Ovary (tissue), 9 donors: ENCODE data around the gene QARS1. TPM values are rescaled to one million over a fixed set of nuclear protein-coding genes. Genes with fewer than 3 reads are reported as not detected.
A peak's percentile ranks its signal among the peaks of the same experiment; 100 is the strongest.

Experiments used
- DNase-seq, 5 donors: peaks; one replicate each; pipeline ENCODE4 v3.0.0-alpha.2; 2019 to 2020
- H3K27ac ChIP-seq, 2 donors: fragments of 200-600 bp; one replicate each; pipeline versions ENCODE4 v1.5.1 to v1.8.0; 2019 to 2022
- H3K27me3 ChIP-seq: fragments of 200-600 bp; one replicate; pipeline ENCODE4 v1.8.0; 2022
- H3K36me3 ChIP-seq: fragments of 200-600 bp; sonication (generic); one replicate; pipeline ENCODE4 v1.5.1; 2019
- H3K4me1 ChIP-seq: one replicate; pipeline ENCODE4 v1.8.1; 2013; ENCODE audit warnings: mild to moderate bottlenecking, moderate library complexity; ENCODE audit not compliant: insufficient read depth
- H3K4me3 ChIP-seq: fragments of 200-600 bp; sonication (generic); one replicate; pipeline ENCODE4 v1.5.1; 2017
- H3K9me3 ChIP-seq, 2 donors: fragments of 200-600 bp in 1 of 2; sonication (generic) in 1 of 2; one replicate each; pipeline versions ENCODE4 v1.5.1 to v1.8.1; 2013 to 2019; ENCODE audit warnings: mild to moderate bottlenecking in 1 of 2, moderate library complexity in 1 of 2
- CTCF ChIP-seq, 3 donors: fragments of 450-650 bp in 2 of 3; fragments of 200-600 bp in 1 of 3; IDR thresholded peaks; one replicate each; pipeline versions ENCODE4 v1.5.1 to v1.8.0; 2016 to 2022; ENCODE audit warnings: antibody characterized with exemption in 3 of 3, mild to moderate bottlenecking in 1 of 3
- EP300 ChIP-seq: sonication (generic); formaldehyde crosslinking; IDR thresholded peaks from one replicate; pipeline ENCODE4 v1.6.1; 2017; ENCODE audit warnings: antibody characterized with exemption
- POLR2A ChIP-seq: fragments of 450-650 bp; IDR thresholded peaks from one replicate; pipeline ENCODE4 v1.6.1; 2017; ENCODE audit warnings: antibody characterized with exemption, mild to moderate bottlenecking, moderate library complexity
- WGBS, 3 donors: extraction: QIAGEN DNeasy Blood & Tissue Kit in 1 of 3; methylation state at CpG; one replicate each; pipeline versions ENCODE4 v1.1.5 to v1.1.7; 2013 to 2017; 5-methylcytosine and 5-hydroxymethylcytosine counted together
- intact Hi-C, 4 donors: fragments of 100-400 bp; cut with DNase I; formaldehyde crosslinking; loops; one replicate each; pipeline versions ENCODE4 v1.11.0 to v1.15.1; 2022 to 2023
- polyA plus RNA-seq, 2 donors: library from polyadenylated mRNA; stranded (reverse); fragments of 200-250 nt in 1 of 2; fragments of 350-450 nt in 1 of 2; fragmentation: Illumina TruSeq in 1 of 2; extraction: RNeasy Lipid Tissue Mini Kit (QIAGEN cat#74804) in 1 of 2; gene quantifications; one replicate each; pipeline ENCODE4 v1.2.3, GENCODE V29; 2013 to 2014
- total RNA-seq, 7 donors: library from RNA; depleted of rRNA in 2 of 7; stranded (reverse); fragments of >200 nt in 2 of 7; fragmentation: NEBNext Ultra II Directional in 3 of 7; extraction: Animal tissue kit (Norgen Biotek cat#: 25700) in 3 of 7; gene quantifications; one replicate each; pipeline versions ENCODE4 v1.1.0 to v1.2.4, GENCODE V29; 2016 to 2023
- donor health status: DM: no; HTN: no; CAD: no; lungs with moderate emphysema.
- donor health status: DM: no; HTN: no; CAD: no.
- donor health status: Bipolar disorder and iron deficiency.
- donor health status: DM: yes; HTN: yes; CAD: no.
- donor health status: DM: no; HTN: no; CAD: no.
- donor health status: DM: yes; HTN: yes; CAD: no.

QARS1 gene
- total and polyA plus RNA-seq, 9 donors = 165 to 293 (median 204) TPM

- Histone ChIP-seq H3K27me3 (no peaks in the 10 kb centered on the region), H3K9me3 (no peaks in the 10 kb centered on the region), H3K4me3 (no peak overlapping the region), H3K27ac (no peak overlapping the region), H3K4me1 (no peaks in the 10 kb centered on the region), H3K36me3 (no peaks in the 10 kb centered on the region)
- intact Hi-C loops = loop anchor here in 1 of 4 donors (10.0 kb wide), 1 partner anchor 324 kb away; no protein-coding TSS in a partner anchor
- DNase-seq = no peak
- no peak for TF ChIP-seq CTCF (IDR thresholded peaks at IDR 0.05)
- TF ChIP-seq POLR2A = no peak
- TF ChIP-seq EP300 = no peak
- 74 to 86% (median 81%) methylated on average over 13 of the region's 13 CpGs for WGBS, 3 donors
Observed at GRCh38 chr3:49110780-49111179, 6.2 kb upstream of the QARS1 start.

- no peaks in the 10 kb centered on the region for H3K9me3 ChIP-seq
- no peak for TF ChIP-seq CTCF (IDR thresholded peaks at IDR 0.05)
- TF ChIP-seq POLR2A = no peak
- TF ChIP-seq EP300 = no peak
- WGBS, 3 donors = 65 to 75% (median 68%) methylated on average over 14 of the region's 14 CpGs
- DNase-seq = no peak
- peaks cover 2% of the 10 kb centered on the region for H3K4me1 ChIP-seq
- no peak overlapping the region for H3K4me3 ChIP-seq
- no peaks in the 10 kb centered on the region for H3K36me3 ChIP-seq
- intact Hi-C loops = no loop called here
- H3K27ac ChIP-seq = no peak overlapping the region
- no peaks in the 10 kb centered on the region for H3K27me3 ChIP-seq
Observed at GRCh38 chr3:49108346-49108745, 3.8 kb upstream of the QARS1 start.

GRCh38 chr3:49104052-49104426 lies 518 bp downstream of the QARS1 start:
- peak overlapping the region in 1 of 2 donors; percentile 38 for H3K27ac ChIP-seq
- no peaks in the 10 kb centered on the region for H3K36me3 ChIP-seq
- H3K4me3 ChIP-seq = peak overlapping the region; percentile 99
- no peaks in the 10 kb centered on the region for H3K27me3 ChIP-seq
- intact Hi-C loops = no loop called here
- DNase-seq = no peak
- H3K9me3 ChIP-seq = no peaks in the 10 kb centered on the region
- TF ChIP-seq POLR2A = no peak
- 1 to 4% (median 3%) methylated on average over 8 of the region's 8 CpGs for WGBS, 3 donors
- H3K4me1 ChIP-seq = peaks cover 2% of the 10 kb centered on the region

GRCh38 chr3:49100046-49100615 lies 4.4 kb downstream of the QARS1 start:
- intact Hi-C loops = no loop called here
- no peak overlapping the region for H3K4me3 ChIP-seq
- no peaks in the 10 kb centered on the region for H3K36me3 ChIP-seq

GRCh38 chr3:49098910-49099630 lies 5.5 kb downstream of the QARS1 start:
- DNase-seq = no peak
- Histone ChIP-seq H3K27ac (no peak overlapping the region), H3K4me3 (no peak overlapping the region), H3K27me3 (no peaks in the 10 kb centered on the region), H3K4me1 (peaks cover 8% of the 10 kb centered on the region), H3K36me3 (no peaks in the 10 kb centered on the region), H3K9me3 (no peaks in the 10 kb centered on the region)
- 83 to 86% (median 83%) methylated on average over 13 of the region's 13 CpGs for WGBS, 3 donors
- intact Hi-C loops = loop anchor here in 1 of 4 donors (10.0 kb wide), 1 partner anchor 114 kb away; no protein-coding TSS in a partner anchor
- no peak for TF ChIP-seq EP300

More at GRCh38 chr3:49100046-49100615, 4.4 kb downstream of the QARS1 start:
- Histone ChIP-seq H3K27me3 (no peaks in the 10 kb centered on the region), H3K27ac (no peak overlapping the region), H3K4me1 (peaks cover 2% of the 10 kb centered on the region), H3K9me3 (no peaks in the 10 kb centered on the region)
- DNase-seq = peak in 1 of 5 donors; percentile 12
- WGBS, 3 donors = 89 to 92% (median 91%) methylated on average over 11 of the region's 11 CpGs
- no peak for TF ChIP-seq POLR2A

- peaks cover 6% of the 10 kb centered on the region for H3K4me1 ChIP-seq
- no peaks in the 10 kb centered on the region for H3K27me3 ChIP-seq
- 40 to 46% (median 44%) methylated on average over 5 of the region's 5 CpGs for WGBS, 3 donors
- TF ChIP-seq EP300 (no peak), POLR2A (no peak), CTCF (IDR thresholded peaks at IDR 0.05) (no peak)
- no peaks in the 10 kb centered on the region for H3K36me3 ChIP-seq
- DNase-seq = peak in 2 of 5 donors; percentile 26 to 51
- H3K4me3 ChIP-seq = no peak overlapping the region
- no peak overlapping the region for H3K27ac ChIP-seq
- no peaks in the 10 kb centered on the region for H3K9me3 ChIP-seq
- intact Hi-C loops = loop anchor here in 1 of 4 donors (10.0 kb wide), 1 partner anchor 114 kb away; no protein-coding TSS in a partner anchor
Observed at GRCh38 chr3:49098429-49098828, 6.1 kb downstream of the QARS1 start.
